Measurements from ENCODE around the gene TRIM58.

Gene TRIM58

DNA sequence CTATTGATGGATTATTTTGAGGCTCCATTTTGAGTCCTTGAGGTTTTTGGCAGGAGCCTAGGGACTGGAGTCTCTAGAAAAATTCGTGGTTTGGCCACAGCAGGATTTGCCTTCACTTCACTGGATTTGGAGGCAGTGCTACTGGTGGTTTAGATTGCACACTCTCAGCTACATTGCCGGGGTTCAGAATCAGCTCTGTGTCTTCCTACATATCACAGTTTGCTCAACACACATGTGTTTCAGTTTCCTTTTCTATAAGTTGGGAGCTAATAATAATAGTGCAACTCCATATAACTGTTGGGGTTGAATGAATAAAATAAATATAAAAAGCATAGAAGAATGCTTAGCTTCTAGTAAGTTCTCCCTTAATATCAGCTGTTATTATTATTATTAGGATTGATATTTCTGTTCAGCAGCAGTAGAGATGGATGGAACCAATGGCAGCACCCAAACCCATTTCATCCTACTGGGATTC is 38.2 kb downstream of the TRIM58 start, which contains the start of gene OR2W3:
OR2W3 (plus strand) TSS at position 425 of the 475 bp plus-strand sequence; CDS start at position 425, 0 bp downstream.
- DNase-seq, result no peak

DNA sequence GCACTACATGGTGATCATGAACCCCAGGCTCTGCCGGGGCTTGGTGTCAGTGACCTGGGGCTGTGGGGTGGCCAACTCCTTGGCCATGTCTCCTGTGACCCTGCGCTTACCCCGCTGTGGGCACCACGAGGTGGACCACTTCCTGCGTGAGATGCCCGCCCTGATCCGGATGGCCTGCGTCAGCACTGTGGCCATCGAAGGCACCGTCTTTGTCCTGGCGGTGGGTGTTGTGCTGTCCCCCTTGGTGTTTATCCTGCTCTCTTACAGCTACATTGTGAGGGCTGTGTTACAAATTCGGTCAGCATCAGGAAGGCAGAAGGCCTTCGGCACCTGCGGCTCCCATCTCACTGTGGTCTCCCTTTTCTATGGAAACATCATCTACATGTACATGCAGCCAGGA is 39.0 kb downstream of the TRIM58 start:
- DNase-seq, result no peak

DNA sequence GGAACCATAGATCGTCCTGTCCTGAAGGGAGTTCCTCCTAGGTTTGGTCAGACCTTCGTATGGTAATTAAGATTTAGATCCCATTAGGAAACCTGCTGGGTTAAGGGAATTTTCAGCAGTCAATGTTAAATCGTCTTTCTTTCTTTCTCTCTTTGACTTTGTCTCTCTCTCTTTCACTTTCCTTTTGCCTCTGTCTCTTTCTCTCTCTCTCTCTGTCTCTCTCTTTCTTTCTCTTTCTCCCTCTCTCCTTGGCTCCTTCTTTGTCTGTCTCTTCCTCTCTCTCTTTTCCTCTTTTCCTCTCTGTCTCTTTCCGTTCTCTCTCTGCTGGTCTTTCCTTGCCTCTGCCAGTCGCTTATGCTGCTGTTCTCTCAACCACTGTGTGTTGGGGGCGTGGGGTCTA is 47.1 kb downstream of the TRIM58 start:
- no peak for DNase-seq

DNA sequence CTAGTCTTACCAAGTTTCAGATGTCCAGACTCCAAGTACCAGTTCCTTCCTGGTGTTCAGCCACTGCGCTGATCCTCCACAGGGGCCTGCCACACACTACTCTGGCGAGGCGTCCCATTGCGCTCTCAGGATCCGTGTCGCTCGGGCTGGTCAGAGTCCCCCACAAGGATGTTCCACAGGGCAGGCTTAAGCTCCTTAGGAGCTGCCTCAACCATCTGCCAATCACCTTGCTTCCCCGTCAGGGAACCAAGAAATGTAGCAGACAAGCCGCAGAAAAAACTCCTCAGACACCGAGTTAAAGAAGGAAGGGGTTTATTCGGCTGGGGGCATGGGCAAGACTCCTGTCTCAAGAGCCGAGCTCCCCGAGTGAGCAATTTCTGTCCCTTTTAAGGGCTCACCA is 48.2 kb downstream of the TRIM58 start:
- DNase-seq, result no peak

DNA sequence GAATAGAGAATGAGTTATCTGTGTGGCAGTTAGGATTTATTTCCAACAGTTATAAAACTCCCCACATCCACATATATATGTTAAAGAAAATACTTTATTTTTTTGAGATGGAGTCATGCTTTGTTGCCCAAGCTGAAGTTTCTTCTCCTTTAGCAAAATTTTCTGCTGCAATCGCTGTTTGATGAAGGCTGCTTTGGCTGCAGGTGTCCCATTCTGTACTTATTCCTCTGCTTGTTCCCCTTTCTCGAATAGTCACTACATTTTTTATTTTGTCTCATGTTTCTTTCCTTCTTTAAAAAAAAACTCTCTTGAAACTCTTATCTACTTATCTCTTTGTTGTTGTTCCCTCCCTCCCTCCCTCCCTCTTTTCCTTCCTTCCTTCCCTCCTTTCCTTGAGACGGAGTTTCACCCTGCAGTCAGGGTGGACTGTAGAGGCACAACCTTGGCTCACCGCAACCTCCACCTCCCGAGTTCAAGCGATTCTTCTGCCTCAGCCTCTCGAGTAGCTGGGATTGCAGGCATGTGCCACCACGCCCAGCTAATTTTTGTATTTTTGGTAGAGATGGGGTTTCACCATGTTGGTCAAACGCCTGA is 49.0 kb downstream of the TRIM58 start:
- DNase-seq, result no peak

DNA sequence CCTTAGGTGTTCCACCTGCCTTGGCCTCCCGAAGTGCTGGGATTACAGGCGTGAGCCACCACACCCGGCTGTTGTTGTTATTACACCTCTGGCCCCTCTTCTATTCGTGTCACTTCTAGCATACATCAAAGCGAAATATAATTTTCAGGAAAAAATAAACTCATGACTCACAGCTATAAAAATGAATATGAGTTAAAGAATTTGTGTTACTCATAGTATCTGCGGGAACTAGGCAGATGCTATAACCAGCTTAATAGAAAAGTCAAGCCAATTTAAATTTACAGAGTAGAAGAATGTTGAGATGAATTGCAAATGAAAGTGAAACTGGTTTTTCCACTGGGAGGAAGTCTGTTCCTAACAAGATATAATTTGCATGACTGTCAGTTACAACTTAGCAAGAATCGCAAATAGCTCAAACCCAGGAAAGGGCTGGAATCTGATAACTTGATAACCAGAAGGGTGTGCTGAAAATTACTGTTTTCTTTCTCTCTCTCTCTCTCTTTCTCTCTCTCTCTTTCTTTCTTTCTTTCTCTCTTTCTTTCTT is 49.6 kb downstream of the TRIM58 start:
- DNase-seq, result no peak

DNA sequence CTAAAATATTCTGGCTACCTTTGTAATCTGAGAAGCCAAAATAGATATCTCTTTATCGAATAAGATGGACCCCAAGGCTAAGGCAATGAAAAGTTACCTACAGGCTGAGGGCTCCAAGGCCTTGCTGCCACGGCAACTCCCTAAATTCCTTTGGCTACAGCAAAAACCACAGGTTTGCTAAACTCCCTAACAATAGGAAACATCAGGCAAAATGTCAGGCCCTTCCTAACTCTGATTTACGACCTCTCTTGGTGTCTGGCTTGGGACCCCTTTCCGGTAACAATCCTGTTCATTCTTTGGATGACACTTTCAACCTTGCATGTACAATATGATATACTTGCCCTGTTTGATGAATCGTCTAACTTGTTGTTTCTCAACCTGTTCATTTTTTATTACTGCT is 51.8 kb downstream of the TRIM58 start:
- no peak for DNase-seq

DNA sequence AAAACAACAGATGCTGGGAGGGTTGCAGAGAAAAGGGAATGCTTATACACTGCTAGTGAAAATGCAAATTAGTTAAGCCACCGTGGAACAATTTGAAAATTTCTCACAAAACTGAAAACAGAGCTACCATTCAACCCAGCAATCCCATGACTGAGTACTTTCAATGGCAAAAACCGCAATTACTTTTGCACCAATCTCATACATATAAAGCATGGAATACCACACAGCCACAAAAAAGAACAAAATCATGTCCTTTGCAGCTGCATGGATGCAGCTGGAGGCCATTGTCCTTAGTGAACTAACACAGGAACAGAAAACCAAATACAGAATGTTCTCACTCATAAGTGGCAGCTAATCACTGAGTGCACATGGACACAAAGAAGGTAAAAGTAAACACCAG is 56.8 kb downstream of the TRIM58 start:
- no peak for DNase-seq

DNA sequence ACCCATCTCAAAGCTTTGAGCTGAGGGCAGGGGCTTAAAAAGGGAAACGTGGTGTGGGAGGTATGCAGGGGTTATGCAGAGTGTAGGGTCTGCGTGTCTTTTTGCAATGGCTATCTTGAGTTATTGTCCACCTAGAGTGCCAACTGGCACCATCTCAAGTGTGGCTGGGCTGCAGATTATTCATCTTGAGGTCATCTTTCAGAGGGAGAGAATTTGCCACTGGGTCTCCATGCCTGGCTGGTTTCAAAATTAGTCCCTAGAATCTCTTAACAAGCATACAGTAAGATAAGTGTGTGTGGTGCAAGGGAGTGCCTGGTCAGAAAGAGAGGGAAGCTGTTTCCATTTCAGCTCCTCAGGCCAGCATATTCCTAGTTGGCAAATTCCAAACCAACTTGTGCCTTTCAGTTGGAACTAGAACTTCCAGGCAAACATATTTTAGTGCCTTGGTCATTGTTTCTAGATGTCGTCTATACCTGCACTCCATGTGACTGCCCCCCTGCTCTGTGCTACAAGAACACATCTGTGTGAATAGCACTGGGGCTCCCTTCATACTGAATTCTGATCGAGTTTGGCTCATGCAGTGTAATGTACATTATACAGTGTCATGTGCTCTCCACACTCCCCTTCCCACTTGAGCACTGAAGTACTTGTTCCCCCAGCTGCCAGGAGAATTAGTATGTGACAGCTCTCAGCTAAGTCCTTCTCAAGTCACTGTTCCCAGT is 58.1 kb downstream of the TRIM58 start:
- no peak for DNase-seq

DNA sequence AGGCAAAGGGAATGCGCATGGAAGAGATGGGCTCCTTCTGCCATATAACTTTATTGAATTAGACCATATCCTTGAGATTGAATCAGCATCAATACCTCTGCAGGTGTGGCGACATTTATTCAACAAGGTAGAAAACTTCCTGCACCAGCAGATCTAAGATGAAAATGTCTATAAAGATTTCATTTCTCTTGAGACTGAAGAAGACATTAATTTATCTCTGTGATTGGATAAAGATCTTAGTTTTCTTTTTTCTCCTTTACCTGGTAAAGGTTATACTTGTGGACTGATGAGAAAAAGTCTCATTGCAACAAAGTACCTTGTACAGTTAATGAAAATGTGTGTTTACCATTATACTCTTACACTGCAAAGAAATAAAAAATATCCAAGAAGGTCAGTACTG is 63.0 kb downstream of the TRIM58 start, which contains the start of gene OR2T8:
OR2T8 (plus strand) TSS at position 301 of the 400 bp plus-strand sequence. CDS start 766 bp downstream, outside the sequence.
- DNase-seq, result no peak

DNA sequence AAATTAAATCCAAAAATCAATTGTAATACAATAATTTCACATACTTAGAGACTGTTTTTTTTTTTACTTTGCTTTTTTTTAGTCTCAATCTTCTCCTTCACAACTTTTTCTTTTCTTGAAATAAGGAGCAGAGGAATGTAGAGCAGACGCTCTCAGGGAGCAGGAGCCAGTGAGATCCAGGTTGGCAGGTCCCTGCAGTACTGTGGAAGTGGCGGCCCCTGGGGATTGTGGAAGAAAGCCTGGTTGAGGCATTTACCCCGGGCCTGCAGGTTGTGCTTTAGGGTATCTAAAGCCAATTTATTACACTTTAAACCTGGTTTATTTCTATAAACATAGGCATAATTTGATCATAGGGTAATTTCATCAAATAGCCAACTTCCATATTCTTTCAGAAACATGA is 67.0 kb downstream of the TRIM58 start:
- DNase-seq, result no peak

DNA sequence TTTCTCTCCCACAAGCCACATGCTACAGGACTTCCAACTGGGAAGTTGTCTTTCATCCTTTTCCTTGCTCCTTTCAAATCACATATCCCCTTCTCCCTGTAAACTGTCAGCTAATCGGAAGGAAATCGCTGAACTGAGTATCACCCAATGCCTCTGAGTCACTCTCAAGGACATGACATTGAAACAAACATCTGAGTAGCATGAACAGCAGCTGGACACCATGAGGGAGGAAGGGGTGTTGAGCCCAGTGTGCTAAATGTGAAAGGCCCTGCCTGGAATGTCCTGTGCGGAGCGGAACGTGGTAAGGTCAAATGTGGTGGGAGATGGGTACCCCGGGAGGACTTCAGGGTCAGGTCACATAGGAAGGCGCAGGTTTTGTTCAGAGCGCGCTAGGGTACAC is 67.9 kb downstream of the TRIM58 start, which contains the start of gene OR2AJ1:
OR2AJ1 (plus strand) TSS at position 22 of the 400 bp plus-strand sequence. CDS start 8,880 bp downstream, outside the sequence.
- no peak for DNase-seq
